ENCODE data around the gene PATJ.
"Not testable (repeated sequence)": the region's sequence is repeated elsewhere in the genome, so short reads cannot be mapped to it uniquely, and the experiment has no call there.

Gene PATJ

GRCh38 chr1:61951731-61952580 is 209.7 kb downstream of the PATJ start:
- DNase-seq (ENCODE audit: low spot score) = no peak

DNA sequence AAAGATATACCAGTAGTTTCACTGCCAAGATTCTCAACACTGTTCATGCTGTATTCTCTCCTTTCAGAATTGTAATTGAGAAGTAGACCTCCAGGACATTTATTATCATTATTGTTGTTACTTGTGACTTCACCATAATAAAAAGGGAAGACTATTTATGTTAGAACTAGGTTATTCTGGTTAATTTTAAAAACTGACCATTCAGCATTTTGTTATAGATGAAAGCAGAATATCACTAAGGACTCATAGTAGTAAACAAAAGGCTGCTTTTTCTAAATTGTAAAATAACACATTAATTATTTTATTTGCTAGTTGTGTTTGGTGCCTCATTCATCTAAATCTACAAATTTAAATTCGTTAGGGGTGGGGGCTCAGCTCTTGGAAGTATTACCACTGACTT is 210.4 kb downstream of the PATJ start:
- no peak for DNase-seq (ENCODE audit: low spot score)

GRCh38 chr1:61953076-61953789 is 211.0 kb downstream of the PATJ start:
- DNase-seq (ENCODE audit: low spot score) = no peak

DNA sequence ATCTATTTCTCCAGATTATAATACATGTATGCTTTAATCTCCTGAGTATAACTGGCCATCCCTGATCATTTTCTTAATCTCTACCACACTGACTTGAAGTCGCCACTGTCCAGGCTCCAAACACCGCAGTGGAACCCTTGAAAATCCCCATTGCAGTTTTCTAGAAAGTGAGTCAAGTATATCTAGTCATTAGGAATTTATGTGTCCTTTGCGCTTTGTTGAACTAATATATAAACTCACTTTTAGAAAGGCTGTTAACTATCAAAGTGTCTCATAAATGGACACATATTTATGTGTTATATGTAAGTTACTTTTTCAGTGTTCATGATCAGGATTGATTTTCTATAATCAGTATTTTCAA is 211.5 kb downstream of the PATJ start:
- no peak for DNase-seq (ENCODE audit: low spot score)

DNA sequence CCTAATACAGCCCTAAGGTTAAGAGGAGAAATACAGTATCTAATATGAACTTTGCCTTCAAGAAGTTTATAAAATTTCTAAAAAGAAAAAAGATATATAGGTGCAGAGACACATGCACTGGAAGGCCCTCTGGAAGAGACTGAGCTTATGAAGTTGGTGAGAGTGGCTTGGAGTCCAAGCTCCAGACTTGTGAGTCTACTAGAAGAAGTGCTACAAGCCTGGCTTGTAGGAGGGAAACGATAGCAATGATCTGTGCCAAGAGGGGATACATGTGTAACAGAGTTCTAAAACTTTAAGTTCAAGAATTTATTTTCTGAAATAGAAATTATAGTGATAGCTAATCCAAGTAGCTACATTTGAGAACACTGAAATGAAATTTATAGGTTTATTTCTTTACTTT is 213.0 kb downstream of the PATJ start:
- DNase-seq (ENCODE audit: low spot score) = no peak

GRCh38 chr1:61956016-61956645 is 213.9 kb downstream of the PATJ start:
- no peak for DNase-seq (ENCODE audit: low spot score)

GRCh38 chr1:61956784-61957183 is 214.5 kb downstream of the PATJ start:
- DNase-seq (ENCODE audit: low spot score) = no peak

DNA sequence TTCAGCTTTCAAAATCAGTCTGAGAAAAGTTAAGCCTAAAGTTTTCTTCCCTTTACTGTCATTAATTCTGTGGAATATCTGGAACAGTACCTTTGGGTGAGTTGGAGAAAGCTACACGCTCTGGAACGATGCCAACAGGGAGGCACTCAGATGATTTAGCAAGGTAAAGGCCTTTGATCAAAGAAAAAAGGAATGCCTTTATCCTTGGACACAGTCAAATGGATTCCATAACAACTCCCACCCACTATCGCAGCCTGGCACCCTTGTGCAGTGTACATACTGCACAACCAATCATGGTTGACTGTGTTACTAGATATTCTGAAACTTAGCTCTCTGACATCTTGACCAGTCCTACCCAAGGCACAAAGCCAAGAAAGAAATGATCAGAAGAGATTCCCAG is 218.7 kb downstream of the PATJ start:
- no peak for DNase-seq (ENCODE audit: low spot score)

GRCh38 chr1:61962631-61963030 is 220.4 kb downstream of the PATJ start:
- DNase-seq (ENCODE audit: low spot score) = no peak

DNA sequence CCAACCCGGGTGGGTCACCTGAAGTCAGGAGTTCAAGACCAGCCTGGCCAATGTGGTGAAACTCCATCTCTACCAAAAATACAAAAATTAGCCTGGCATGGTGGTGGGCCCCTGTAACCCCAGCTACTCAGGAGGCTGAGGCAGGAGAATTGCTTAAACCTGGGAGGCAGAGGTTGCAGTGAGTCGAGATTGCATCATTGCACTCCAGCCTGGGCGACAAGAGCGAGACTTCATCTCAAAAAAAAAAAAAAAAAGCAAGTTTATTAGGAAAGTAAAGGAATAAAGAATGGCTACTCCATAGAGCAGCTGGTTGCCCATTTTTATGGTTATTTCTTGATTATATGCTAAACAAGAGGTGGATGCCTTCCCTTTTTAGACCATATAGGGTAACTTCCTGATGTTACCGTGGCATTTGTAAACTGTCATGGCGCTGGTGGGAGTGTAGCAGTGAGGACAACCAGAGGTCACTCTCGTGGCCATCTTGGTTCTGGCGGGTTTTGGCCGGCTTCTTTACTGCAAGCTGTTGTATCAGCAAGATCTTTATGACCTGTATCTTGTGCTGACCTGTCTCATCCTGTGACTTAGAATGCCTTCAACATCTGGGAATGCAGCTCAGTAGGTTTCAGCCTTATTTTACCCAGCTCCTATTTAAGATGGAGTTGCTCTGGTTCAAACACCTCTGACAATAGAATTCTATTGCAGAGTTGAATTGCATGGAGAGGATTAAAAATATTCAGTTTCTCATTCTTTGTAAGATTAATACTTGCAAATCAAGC is 224.4 kb downstream of the PATJ start:
- not testable (repeated sequence) for DNase-seq (ENCODE audit: low spot score)

DNA sequence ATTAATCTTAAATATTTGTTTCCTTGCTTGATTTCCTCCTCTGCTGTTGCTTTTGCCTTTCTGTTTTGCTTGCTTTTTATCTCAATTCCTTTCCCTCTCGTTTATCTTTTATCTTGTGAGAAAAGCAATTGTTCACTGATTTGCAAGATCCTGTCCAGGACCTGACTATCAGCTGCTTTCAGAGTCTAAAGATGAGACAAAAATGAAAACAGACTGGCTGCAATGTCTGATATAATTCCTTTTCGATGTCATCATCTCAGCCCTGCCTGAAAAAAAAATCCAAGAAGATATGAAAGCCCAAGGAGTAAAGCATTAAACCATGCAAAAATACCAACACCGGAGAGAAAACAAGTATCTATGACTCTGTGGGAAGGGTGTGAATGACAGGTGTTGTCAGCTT is 225.5 kb downstream of the PATJ start:
- DNase-seq (ENCODE audit: low spot score) = no peak

DNA sequence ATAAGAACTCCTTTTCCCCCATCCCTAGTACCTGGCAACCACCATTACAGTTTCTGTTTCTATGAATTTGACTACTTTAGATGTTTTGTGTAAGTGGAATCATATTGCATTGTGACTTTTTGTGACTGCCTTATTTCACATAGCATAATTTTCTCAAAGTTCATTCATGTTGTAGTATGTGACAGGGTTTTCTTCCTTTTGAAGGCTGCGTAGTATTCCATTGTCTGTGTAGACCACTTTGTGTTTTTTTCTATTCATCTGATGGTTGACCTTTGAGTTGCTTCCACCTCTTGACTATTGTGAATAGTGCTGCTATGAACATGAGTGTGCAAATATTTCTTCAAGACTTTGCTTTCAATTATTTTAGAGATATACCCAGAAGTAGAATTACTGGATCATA is 226.6 kb downstream of the PATJ start:
- DNase-seq (ENCODE audit: low spot score) = no peak

DNA sequence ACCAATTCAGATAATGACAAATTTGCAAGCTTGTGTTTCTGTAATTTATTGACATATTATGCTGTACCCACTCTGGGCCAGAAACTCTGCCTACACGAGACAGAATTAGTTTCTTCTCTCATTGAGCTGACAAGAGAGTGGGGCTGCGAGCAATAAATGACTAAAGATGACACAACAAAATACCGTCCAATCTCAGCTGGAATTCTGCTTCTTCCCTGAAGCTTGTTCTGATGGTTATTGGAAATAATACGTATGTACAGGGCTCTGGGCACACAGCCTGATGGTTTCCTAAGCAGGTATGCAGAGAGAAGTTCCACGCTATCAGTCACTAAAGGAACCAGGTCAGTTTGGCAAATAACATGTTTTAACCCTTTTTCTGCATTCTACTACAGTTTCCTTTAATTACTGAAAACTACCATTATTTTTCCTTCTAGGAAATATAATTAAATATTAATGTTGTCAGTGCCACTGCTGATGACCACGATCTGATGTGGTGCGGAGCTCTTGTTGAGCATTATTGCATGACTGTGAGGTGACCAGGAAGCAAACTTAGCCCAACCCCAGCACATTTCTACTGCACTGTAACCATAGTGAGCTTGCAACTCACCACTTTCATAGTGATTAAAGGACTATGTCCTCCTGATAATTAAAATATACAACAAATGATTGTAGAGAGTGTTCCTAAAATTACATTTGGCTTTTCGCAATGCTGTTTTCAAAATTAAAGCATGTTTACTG is 231.0 kb downstream of the PATJ start:
- no peak for DNase-seq (ENCODE audit: low spot score)

- DNase-seq (ENCODE audit: low spot score) = no peak
These were observed 233.4 kb downstream of the PATJ start for GRCh38 chr1:61975638-61976037.

DNA sequence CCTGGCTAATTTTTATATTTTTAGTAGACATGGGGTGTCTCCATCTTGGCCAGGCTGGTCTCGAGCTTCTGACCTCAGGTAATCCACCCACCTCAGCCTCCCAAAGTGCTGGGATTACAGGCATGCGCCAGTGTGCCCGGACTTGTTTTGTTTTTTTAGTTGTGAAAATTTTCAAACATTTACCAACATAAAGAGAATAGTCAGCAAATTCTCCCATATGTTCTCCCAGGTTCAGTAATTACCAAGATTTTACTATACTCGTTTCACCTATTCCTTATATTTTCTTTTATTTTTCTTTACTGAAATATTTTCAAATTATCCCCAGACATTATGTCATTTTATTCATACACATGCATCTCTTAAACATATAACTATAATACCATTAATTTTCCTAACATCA is 234.3 kb downstream of the PATJ start:
- no peak for DNase-seq (ENCODE audit: low spot score)

DNA sequence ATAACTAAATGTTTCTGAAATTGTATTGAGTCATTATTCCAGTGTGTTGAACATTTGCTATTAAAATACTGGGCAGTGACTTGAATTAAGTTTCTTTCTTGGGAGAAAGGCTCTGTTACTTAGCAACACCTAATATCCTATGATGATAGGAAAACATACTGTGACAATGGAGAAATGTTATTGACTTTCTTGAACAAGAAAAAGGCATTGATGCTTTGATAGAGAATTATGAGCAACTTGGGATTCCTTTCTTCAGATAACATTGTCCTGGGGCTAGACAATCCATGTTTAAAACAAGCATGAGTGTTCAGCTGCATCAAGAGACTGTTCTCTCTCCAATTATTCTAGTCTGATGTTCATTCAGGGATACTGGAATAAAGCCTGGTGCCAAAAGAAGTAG is 236.5 kb downstream of the PATJ start:
- DNase-seq (ENCODE audit: low spot score) = no peak

- DNase-seq (ENCODE audit: low spot score) = no peak
These were observed 237.4 kb downstream of the PATJ start for GRCh38 chr1:61979729-61980128.

GRCh38 chr1:61980561-61980960 is 238.3 kb downstream of the PATJ start:
- DNase-seq (ENCODE audit: low spot score) = no peak

DNA sequence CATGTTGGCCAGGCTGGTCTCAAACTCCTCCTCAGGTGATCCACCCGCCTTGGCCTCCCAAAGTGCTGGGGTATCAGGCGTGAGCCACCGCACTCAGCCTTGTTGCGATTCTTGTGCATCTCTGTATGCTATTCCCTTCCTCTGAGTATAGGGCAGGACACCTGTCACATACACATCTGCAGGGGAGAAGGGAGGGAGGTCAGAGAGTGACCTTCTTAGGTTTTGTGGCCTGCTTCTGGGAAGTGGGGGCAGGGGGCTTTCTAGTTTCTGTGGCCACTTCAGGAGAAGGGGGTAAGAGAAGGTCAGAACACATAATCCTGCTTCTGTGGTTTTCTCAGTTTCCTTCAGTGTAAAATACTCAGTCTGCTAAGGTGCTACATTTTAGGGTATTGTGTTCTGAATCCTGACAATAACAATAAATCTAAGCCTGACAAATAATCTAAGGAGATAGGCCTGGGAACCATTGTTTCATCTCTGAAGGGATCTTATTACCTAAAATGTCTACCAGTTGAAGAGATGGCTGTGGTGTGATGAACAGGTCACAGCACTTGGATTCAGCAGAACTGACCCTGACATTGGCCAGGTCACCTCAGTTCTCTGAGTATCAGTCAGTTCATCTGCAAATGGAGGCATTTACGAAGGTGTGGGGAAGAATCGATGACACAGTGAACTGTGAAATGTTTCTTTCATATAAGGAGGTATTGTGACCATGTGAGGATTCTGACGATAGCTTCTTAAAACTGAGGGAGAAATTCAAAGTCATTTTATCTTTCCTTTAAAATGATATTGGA is 239.8 kb downstream of the PATJ start:
- no peak for DNase-seq (ENCODE audit: low spot score)

- DNase-seq (ENCODE audit: low spot score) = no peak
These were observed 241.0 kb downstream of the PATJ start for GRCh38 chr1:61983236-61983635.

DNA sequence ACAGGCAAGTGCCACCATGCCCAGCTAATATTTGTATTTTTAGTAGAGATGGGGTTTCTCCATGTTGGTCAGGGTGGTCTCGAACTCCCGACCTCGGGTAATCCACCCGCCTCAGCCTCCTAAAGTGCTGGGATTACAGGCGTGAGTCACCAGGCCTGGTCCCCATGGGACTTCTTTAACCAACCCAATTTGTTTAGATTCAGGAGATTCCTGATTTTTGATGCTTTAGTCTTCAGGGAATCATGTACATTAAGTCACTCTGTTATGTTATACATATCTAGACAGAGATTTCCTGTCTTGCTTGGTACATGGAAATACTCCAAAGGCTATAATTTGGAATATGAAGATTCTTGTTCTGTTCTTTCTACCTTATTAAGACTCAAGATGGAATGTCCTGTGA is 250.0 kb downstream of the PATJ start:
- no peak for DNase-seq (ENCODE audit: low spot score)
